Ovary (tissue), 9 donors: ENCODE results near the gene METAP1. TPM values are rescaled to one million over a fixed set of nuclear protein-coding genes. Genes with fewer than 3 reads are reported as not detected.
"Not testable (repeated sequence)": the region's sequence is repeated elsewhere in the genome, so short reads cannot be mapped to it uniquely, and the experiment has no call there.

ENCODE experiments used
- DNase-seq, 5 donors: peaks; one replicate each; pipeline ENCODE4 v3.0.0-alpha.2; 2019 to 2020
- H3K27ac ChIP-seq, 2 donors: fragments of 200-600 bp; one replicate each; pipeline versions ENCODE4 v1.5.1 to v1.8.0; 2019 to 2022
- H3K27me3 ChIP-seq: fragments of 200-600 bp; one replicate; pipeline ENCODE4 v1.8.0; 2022
- H3K36me3 ChIP-seq: fragments of 200-600 bp; sonication (generic); one replicate; pipeline ENCODE4 v1.5.1; 2019
- H3K4me1 ChIP-seq: one replicate; pipeline ENCODE4 v1.8.1; 2013; ENCODE audit warnings: mild to moderate bottlenecking, moderate library complexity; ENCODE audit not compliant: insufficient read depth
- H3K4me3 ChIP-seq: fragments of 200-600 bp; sonication (generic); one replicate; pipeline ENCODE4 v1.5.1; 2017
- H3K9me3 ChIP-seq, 2 donors: fragments of 200-600 bp in 1 of 2; sonication (generic) in 1 of 2; one replicate each; pipeline versions ENCODE4 v1.5.1 to v1.8.1; 2013 to 2019; ENCODE audit warnings: mild to moderate bottlenecking in 1 of 2, moderate library complexity in 1 of 2
- CTCF ChIP-seq, 3 donors: fragments of 450-650 bp in 2 of 3; fragments of 200-600 bp in 1 of 3; IDR thresholded peaks; one replicate each; pipeline versions ENCODE4 v1.5.1 to v1.8.0; 2016 to 2022; ENCODE audit warnings: antibody characterized with exemption in 3 of 3, mild to moderate bottlenecking in 1 of 3
- EP300 ChIP-seq: sonication (generic); formaldehyde crosslinking; IDR thresholded peaks from one replicate; pipeline ENCODE4 v1.6.1; 2017; ENCODE audit warnings: antibody characterized with exemption
- POLR2A ChIP-seq: fragments of 450-650 bp; IDR thresholded peaks from one replicate; pipeline ENCODE4 v1.6.1; 2017; ENCODE audit warnings: antibody characterized with exemption, mild to moderate bottlenecking, moderate library complexity
- WGBS, 3 donors: extraction: QIAGEN DNeasy Blood & Tissue Kit in 1 of 3; methylation state at CpG; one replicate each; pipeline versions ENCODE4 v1.1.5 to v1.1.7; 2013 to 2017; 5-methylcytosine and 5-hydroxymethylcytosine counted together
- intact Hi-C, 4 donors: fragments of 100-400 bp; cut with DNase I; formaldehyde crosslinking; loops; one replicate each; pipeline versions ENCODE4 v1.11.0 to v1.15.1; 2022 to 2023
- polyA plus RNA-seq, 2 donors: library from polyadenylated mRNA; stranded (reverse); fragments of 200-250 nt in 1 of 2; fragments of 350-450 nt in 1 of 2; fragmentation: Illumina TruSeq in 1 of 2; extraction: RNeasy Lipid Tissue Mini Kit (QIAGEN cat#74804) in 1 of 2; gene quantifications; one replicate each; pipeline ENCODE4 v1.2.3, GENCODE V29; 2013 to 2014
- total RNA-seq, 7 donors: library from RNA; depleted of rRNA in 2 of 7; stranded (reverse); fragments of >200 nt in 2 of 7; fragmentation: NEBNext Ultra II Directional in 3 of 7; extraction: Animal tissue kit (Norgen Biotek cat#: 25700) in 3 of 7; gene quantifications; one replicate each; pipeline versions ENCODE4 v1.1.0 to v1.2.4, GENCODE V29; 2016 to 2023
- donor health status: DM: no; HTN: no; CAD: no; lungs with moderate emphysema.
- donor health status: DM: no; HTN: no; CAD: no.
- donor health status: Bipolar disorder and iron deficiency.
- donor health status: DM: yes; HTN: yes; CAD: no.
- donor health status: DM: no; HTN: no; CAD: no.
- donor health status: DM: yes; HTN: yes; CAD: no.

METAP1 gene
- total and polyA plus RNA-seq, 9 donors: 16.1 to 38.6 (median 25.4) TPM

GRCh38 chr4:99013402-99013843 is 17.9 kb downstream of the METAP1 start:
- no peak for DNase-seq
- intact Hi-C loops: no loop called here
- WGBS, 3 donors: 46 to 50% (median 49%) methylated on average over 4 of the region's 4 CpGs
- Histone ChIP-seq H3K9me3 (no peaks in the 10 kb centered on the region), H3K4me3 (no peak overlapping the region), H3K27ac (no peak overlapping the region), H3K36me3 (no peaks in the 10 kb centered on the region), H3K27me3 (no peaks in the 10 kb centered on the region), H3K4me1 (peaks cover 4% of the 10 kb centered on the region)
- TF ChIP-seq POLR2A (no peak), EP300 (no peak), CTCF (IDR thresholded peaks at IDR 0.05) (no peak)

DNA sequence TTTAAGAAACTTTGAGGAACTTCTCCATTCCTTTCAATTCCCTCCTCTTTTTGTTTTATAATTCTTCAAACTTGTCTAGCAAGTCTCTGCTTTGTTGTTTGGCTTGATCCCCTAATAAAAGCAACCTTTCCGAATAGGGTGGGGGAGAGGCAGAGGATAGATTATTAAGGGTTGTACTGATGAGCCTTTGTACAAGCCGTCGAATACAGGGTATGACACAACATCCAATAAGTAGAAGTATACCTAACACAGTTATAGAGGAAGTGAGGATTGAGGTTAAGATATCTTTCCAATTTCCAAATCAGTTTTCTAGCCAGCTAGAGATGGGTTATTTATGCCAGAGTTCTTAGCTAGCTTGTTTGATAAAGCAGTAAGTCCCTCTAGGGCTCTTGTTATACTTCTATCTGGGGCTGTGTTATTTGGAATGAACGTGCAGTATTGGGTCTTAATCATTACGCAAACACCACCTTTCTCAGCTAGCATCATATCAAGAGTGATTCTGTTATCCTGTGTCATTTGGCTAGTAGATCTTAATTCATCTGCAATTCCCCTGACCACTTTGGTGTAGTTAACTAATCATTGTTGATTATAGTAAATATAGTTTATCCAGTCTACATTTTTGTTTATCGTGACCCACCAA is 18.5 kb downstream of the METAP1 start:
- Histone ChIP-seq H3K4me3 (no peak overlapping the region), H3K27ac (no peak overlapping the region), H3K27me3 (no peaks in the 10 kb centered on the region), H3K9me3 (no peaks in the 10 kb centered on the region), H3K4me1 (peaks cover 4% of the 10 kb centered on the region), H3K36me3 (no peaks in the 10 kb centered on the region)
- intact Hi-C loops: no loop called here
- TF ChIP-seq POLR2A (no peak), CTCF (IDR thresholded peaks at IDR 0.05) (no peak), EP300 (no peak)
- DNase-seq: no peak
- WGBS, 3 donors: 67 to 76% (median 75%) methylated on average over 6 of the region's 6 CpGs

DNA sequence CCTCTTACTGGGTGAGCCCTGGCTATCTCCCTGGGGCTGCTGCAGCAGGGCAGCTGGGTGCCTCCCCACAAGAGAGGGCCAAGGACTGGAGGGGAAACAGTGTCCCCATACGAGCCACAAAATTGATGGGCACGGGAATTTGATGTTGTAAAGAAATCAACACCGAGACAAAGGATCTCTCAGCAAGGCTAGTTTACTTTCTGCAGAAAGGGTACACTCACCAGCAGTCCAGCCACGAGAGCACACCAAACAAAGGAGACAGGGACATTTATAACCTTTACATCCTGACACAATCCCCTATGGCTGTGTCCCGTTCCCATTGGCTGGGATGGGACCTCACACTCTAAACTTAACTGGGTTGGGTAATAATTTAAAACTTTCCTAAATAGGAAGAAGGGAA is 25.9 kb downstream of the METAP1 start:
- Histone ChIP-seq H3K27ac (no peak overlapping the region), H3K36me3 (no peaks in the 10 kb centered on the region), H3K4me3 (no peak overlapping the region), H3K4me1 (peaks cover 2% of the 10 kb centered on the region), H3K9me3 (no peaks in the 10 kb centered on the region), H3K27me3 (no peaks in the 10 kb centered on the region)
- no peak for DNase-seq
- 98% methylated on average over 5 of the region's 5 CpGs for WGBS, 3 donors
- intact Hi-C loops: no loop called here
- TF ChIP-seq CTCF (IDR thresholded peaks at IDR 0.05) (no peak), POLR2A (no peak), EP300 (no peak)

GRCh38 chr4:99022566-99022965 is 27.0 kb downstream of the METAP1 start:
- Histone ChIP-seq H3K4me1 (peaks cover 2% of the 10 kb centered on the region), H3K4me3 (no peak overlapping the region), H3K36me3 (no peaks in the 10 kb centered on the region), H3K9me3 (no peaks in the 10 kb centered on the region), H3K27me3 (no peaks in the 10 kb centered on the region), H3K27ac (no peak overlapping the region)
- TF ChIP-seq POLR2A: no peak
- no peak for TF ChIP-seq CTCF (IDR thresholded peaks at IDR 0.05)
- TF ChIP-seq EP300: no peak
- intact Hi-C loops: no loop called here
- 91 to 99% (median 98%) methylated on average over 9 of the region's 9 CpGs for WGBS, 3 donors
- DNase-seq: no peak

- H3K36me3 ChIP-seq, H3K9me3 ChIP-seq, H3K4me1 ChIP-seq, H3K27ac ChIP-seq, H3K27me3 ChIP-seq, intact Hi-C loops, DNase-seq, H3K4me3 ChIP-seq: not testable (repeated sequence)
- 70 to 87% (median 76%) methylated on average over 10 of the region's 10 CpGs for WGBS, 3 donors
These were observed 28.3 kb downstream of the METAP1 start for GRCh38 chr4:99023800-99024251.
